Nephron (organoid): ENCODE results near the gene PLBD2.

Source experiments
- H3K27ac Mint-ChIP-seq, 3 experiments: 2 replicates each; pipeline ENCODE4 v1.8.0; 2020; ENCODE audit warnings: mixed read lengths in 3 of 3, mild to moderate bottlenecking in 2 of 3, moderate library complexity in 1 of 3
- H3K27me3 Mint-ChIP-seq: 2 replicates; pipeline ENCODE4 v1.8.0; 2021; ENCODE audit warnings: low read depth, mild to moderate bottlenecking, moderate library complexity, mixed read lengths
- H3K36me3 Mint-ChIP-seq: 2 replicates; pipeline ENCODE4 v1.8.0; 2020; ENCODE audit warnings: low read depth, mixed read lengths
- H3K4me1 Mint-ChIP-seq: 2 replicates; pipeline ENCODE4 v1.8.0; 2020; ENCODE audit warnings: mixed read lengths
- H3K4me3 Mint-ChIP-seq, 3 experiments: 2 replicates each; pipeline ENCODE4 v1.8.0; 2020; ENCODE audit warnings: mild to moderate bottlenecking in 3 of 3, mixed read lengths in 3 of 3, moderate library complexity in 2 of 3
- H3K9me3 Mint-ChIP-seq: 2 replicates; pipeline ENCODE4 v1.8.0; 2020; ENCODE audit warnings: mixed read lengths
- TF ChIP-seq, protein P1 (sequence below), 3 experiments: fragments of 200-600 bp; sonication (generic); IDR thresholded peaks; one replicate each; pipeline ENCODE4 v1.5.0; 2021; ENCODE audit warnings: antibody characterized with exemption in 3 of 3; ENCODE audit not compliant: unreplicated experiment in 3 of 3

Gene PLBD2

DNA sequence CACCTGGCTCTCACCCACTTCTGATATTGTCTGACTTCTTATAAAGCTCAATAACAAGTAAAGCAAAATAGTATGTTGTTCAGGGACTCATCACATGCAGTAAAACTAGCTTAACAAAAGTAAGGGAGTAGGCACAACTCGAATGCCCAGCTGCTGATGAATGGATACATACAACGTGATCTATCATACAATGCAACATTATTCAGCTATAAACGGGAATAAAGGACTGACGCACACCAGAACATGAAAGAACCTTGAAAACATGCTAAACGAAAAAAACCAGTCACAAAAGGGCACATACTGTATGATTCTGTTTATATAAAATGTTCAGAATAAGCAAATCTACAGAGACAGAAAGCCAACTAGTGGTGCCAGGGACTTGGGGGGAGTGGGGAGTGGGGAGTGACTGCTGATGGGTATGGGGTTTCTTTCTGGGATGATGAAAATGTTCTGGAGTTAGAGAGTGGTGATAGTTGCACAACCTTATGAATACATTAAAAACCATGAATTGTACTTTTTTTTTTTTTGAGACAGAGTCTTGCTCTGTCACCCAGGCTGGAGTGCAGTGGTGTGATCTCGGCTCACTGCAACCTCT lies 11.1 kb downstream of the PLBD2 start:
- TF ChIP-seq, protein P1, sequence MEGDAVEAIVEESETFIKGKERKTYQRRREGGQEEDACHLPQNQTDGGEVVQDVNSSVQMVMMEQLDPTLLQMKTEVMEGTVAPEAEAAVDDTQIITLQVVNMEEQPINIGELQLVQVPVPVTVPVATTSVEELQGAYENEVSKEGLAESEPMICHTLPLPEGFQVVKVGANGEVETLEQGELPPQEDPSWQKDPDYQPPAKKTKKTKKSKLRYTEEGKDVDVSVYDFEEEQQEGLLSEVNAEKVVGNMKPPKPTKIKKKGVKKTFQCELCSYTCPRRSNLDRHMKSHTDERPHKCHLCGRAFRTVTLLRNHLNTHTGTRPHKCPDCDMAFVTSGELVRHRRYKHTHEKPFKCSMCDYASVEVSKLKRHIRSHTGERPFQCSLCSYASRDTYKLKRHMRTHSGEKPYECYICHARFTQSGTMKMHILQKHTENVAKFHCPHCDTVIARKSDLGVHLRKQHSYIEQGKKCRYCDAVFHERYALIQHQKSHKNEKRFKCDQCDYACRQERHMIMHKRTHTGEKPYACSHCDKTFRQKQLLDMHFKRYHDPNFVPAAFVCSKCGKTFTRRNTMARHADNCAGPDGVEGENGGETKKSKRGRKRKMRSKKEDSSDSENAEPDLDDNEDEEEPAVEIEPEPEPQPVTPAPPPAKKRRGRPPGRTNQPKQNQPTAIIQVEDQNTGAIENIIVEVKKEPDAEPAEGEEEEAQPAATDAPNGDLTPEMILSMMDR (IDR thresholded peaks at IDR 0.05; ENCODE audit: unreplicated experiment in 3 of 3) = no peak
- Mint-ChIP-seq H3K4me3 (no peak overlapping the region), H3K36me3 (peaks cover 25% of the 10 kb centered on the region), H3K27me3 (no peaks in the 10 kb centered on the region), H3K27ac (no peak overlapping the region), H3K9me3 (no peaks in the 10 kb centered on the region), H3K4me1 (no peaks in the 10 kb centered on the region)

DNA sequence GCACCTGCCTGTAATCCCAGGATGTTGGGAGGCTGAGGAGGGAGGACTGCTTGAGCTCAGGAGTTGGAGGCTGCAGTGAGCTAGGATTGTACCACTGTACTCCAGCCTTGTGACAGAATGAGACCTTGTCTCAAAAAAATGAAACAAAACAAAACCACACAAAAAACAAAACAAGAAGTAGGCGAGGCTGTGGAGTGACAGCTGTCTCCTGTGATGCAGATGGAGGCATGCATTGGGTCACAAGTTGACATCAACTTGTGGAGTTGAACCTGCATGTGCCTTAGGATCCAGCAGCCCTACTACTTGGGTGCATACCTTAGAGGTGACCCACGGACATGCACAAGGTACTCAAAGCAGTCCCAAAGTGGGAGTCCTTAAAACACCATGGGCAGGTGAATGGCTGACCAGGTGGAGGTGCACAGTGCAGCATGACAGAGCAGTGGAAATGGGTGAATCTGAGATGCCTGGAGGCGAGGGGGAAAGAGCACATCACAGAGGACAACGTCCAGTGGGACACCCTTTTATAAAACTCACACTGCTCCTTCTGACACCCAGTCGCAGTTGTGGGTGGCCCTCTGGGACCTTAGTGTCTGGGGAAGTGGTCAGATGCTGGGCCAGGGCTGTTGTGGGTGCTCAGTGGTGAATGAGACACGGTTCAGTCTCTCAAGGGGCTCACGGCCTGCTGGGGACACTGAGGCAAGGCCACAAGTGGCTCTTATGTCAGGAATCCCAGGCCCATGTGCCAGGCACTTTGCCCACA lies 12.7 kb downstream of the PLBD2 start:
- TF ChIP-seq, protein P1 (IDR thresholded peaks at IDR 0.05; ENCODE audit: unreplicated experiment in 3 of 3) = no peak
- H3K27me3 Mint-ChIP-seq = no peaks in the 10 kb centered on the region
- H3K36me3 Mint-ChIP-seq = peaks cover 31% of the 10 kb centered on the region
- H3K27ac Mint-ChIP-seq = no peak overlapping the region
- no peaks in the 10 kb centered on the region for H3K9me3 Mint-ChIP-seq
- H3K4me1 Mint-ChIP-seq = no peaks in the 10 kb centered on the region
- no peak overlapping the region for H3K4me3 Mint-ChIP-seq

DNA sequence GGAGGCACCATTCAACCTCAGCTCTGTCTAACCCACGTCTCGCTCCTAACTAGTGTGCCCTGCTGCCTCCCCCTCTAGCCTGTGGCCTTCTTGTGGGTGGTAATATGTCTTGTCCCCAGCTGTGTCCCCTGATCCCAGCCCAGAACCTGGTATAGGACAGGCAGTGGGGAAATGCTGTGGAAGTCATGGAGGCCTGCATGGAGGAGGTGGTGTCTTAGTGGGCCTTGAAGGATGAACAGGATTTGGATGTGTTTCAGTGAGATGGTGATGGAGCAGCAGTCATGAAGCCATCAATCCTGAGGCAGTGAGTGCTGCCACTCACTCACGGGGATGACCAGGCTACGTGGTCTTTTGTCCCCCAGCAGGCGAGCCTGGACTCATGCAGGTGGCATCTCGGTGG lies 13.4 kb downstream of the PLBD2 start:
- peaks cover 31% of the 10 kb centered on the region for H3K36me3 Mint-ChIP-seq
- TF ChIP-seq, protein P1 (IDR thresholded peaks at IDR 0.05; ENCODE audit: unreplicated experiment in 3 of 3) = no peak
- no peaks in the 10 kb centered on the region for H3K4me1 Mint-ChIP-seq
- H3K27me3 Mint-ChIP-seq = no peaks in the 10 kb centered on the region
- no peaks in the 10 kb centered on the region for H3K9me3 Mint-ChIP-seq
- H3K27ac Mint-ChIP-seq = no peak overlapping the region
- H3K4me3 Mint-ChIP-seq = no peak overlapping the region

DNA sequence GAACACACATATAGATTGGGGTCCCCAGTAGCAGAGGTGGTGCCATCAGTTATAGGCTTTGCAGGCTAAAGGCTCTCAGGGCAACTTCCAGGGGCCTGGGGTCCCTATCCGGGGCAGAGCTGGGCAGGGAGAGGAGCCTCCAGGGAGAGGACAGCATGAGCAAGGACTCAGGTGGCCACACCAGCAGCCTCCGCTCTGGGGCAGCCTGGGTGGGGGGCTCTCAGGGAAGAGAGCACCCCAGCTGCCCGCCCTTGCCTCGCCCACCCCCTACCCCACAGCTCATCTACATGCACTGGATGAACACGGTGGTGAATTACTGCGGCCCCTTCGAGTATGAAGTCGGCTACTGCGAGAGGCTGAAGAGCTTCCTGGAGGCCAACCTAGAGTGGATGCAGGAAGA lies 14.0 kb downstream of the PLBD2 start:
- H3K36me3 Mint-ChIP-seq = peaks cover 36% of the 10 kb centered on the region
- no peaks in the 10 kb centered on the region for H3K4me1 Mint-ChIP-seq
- H3K4me3 Mint-ChIP-seq = no peak overlapping the region
- no peak overlapping the region for H3K27ac Mint-ChIP-seq
- no peaks in the 10 kb centered on the region for H3K27me3 Mint-ChIP-seq
- H3K9me3 Mint-ChIP-seq = no peaks in the 10 kb centered on the region
- TF ChIP-seq, protein P1 (IDR thresholded peaks at IDR 0.05; ENCODE audit: unreplicated experiment in 3 of 3) = no peak

DNA sequence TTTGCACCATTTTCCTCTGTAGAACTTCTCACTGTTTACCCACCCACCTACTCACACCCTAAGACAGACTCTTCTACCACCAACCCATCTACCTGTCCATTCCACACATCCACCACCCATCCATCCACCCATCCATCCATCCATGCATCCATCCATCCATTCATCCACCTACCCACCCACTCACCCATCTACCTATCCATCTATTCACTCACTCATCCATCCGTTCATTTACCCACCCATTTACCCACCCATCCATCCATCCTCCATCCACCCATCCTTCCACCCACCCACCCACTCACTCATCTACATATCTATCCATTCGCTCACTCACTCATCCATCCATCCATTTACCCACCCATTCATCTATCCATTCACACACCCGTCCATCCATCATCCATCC lies 15.1 kb downstream of the PLBD2 start:
- H3K27ac Mint-ChIP-seq = no peak overlapping the region
- peaks cover 37% of the 10 kb centered on the region for H3K36me3 Mint-ChIP-seq
- H3K27me3 Mint-ChIP-seq = no peaks in the 10 kb centered on the region
- no peak overlapping the region for H3K4me3 Mint-ChIP-seq
- H3K4me1 Mint-ChIP-seq = no peaks in the 10 kb centered on the region
- TF ChIP-seq, protein P1 (IDR thresholded peaks at IDR 0.05; ENCODE audit: unreplicated experiment in 3 of 3) = no peak
- no peaks in the 10 kb centered on the region for H3K9me3 Mint-ChIP-seq

DNA sequence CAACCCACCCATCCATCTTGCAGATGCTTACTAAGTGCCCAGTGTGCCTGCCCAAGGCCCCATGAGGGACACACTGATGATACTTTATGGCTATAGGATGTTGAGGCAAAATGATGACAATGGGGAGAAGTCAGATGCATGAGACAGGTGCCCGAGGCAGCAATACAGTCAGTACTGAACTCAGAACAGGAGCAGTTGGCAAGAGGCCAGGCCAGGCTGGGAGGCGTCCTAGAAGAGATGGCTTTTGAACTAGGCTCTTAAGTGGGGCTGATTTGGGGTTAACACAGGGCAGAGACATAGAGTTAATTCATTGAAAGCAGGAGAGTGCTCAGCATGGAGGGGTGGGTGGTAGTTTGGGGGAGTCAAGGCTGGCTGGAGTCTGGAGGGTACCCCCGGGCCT lies 15.6 kb downstream of the PLBD2 start:
- no peaks in the 10 kb centered on the region for H3K9me3 Mint-ChIP-seq
- H3K27me3 Mint-ChIP-seq = no peaks in the 10 kb centered on the region
- H3K27ac Mint-ChIP-seq = no peak overlapping the region
- no peaks in the 10 kb centered on the region for H3K4me1 Mint-ChIP-seq
- H3K4me3 Mint-ChIP-seq = no peak overlapping the region
- H3K36me3 Mint-ChIP-seq = peaks cover 34% of the 10 kb centered on the region
- TF ChIP-seq, protein P1 (IDR thresholded peaks at IDR 0.05; ENCODE audit: unreplicated experiment in 3 of 3) = no peak
